Amniotic epithelial cell (primary cell): ENCODE measurements around the gene PRKAR1B.
A peak's percentile ranks its signal among the peaks of the same experiment; 100 is the strongest.

ENCODE experiments used
- DNase-seq: peaks from one replicate; pipeline ENCODE4 v3.0.0-alpha.2; 2010; ENCODE audit warnings: low read depth

The PRKAR1B gene

GRCh38 chr7:691361-692045, 35.6 kb downstream of the PRKAR1B start:
- DNase-seq, result no peak

DNA sequence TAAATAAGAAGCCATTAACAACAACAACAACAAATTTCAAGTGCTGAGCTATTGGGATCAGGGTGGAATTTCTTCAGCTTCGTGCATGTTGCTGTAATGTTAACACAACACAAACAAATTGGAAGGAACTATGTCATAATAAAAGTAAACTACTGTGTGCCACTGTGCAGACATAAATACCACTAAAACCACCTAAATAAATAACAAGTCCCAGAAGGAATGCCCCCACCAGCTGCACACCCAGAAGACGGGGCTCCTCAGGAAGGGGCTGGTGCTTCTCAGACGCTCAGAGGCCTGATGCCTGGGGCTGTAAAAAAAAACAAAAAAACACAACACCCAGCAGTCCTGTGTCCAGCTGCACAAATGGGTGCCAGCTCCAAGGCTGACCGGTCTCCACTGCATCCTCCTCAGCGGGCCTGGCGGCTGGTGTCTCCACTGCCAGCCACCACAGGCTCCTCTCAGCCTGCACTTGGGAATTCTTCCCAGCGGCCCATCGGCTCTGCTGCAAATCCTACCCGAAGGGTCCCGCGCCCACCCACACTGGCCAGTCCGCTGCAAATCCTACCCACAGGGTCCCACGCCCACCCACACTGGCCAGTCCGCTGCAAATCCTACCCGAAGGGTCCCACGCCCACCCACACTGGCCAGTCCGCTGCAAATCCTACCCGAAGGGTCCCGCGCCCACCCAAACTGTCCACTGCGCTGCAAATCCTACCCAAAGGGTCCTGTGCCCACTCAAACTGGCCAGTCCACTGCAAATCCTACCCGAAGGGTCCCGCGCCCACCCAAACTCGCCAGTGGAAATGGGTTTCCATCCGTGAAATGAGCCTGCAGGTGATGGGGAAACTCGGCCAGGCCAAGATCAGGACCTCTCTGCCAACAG, 36.4 kb downstream of the PRKAR1B start:
- DNase-seq, result no peak

- no peak for DNase-seq
Measured at GRCh38 chr7:685540-685939, 41.5 kb downstream of the PRKAR1B start.

DNA sequence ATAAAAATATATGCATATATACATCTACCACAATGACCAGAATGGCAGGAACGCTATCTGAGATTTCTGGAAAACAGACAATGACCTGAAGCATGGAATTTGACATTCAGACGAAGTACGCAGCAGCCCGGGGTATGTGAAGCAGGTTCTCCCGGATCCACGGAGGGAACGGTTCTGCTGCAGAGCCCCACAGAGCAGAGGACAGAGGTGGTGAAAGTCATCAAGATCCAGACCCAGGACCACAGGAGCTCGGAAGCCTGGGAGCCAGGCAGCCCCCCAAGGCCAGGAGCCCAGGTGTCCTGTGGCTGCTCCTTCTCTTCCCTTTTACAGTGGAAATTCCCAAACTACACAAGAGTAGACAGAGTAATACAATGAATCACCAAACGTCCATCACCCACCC, 42.7 kb downstream of the PRKAR1B start:
- no peak for DNase-seq

- DNase-seq, result no peak
Measured at GRCh38 chr7:683526-684205, 43.4 kb downstream of the PRKAR1B start.

- DNase-seq, result no peak
Measured at GRCh38 chr7:682810-683209, 44.3 kb downstream of the PRKAR1B start.

- no peak for DNase-seq
Measured at GRCh38 chr7:681551-682307, 45.4 kb downstream of the PRKAR1B start.

DNA sequence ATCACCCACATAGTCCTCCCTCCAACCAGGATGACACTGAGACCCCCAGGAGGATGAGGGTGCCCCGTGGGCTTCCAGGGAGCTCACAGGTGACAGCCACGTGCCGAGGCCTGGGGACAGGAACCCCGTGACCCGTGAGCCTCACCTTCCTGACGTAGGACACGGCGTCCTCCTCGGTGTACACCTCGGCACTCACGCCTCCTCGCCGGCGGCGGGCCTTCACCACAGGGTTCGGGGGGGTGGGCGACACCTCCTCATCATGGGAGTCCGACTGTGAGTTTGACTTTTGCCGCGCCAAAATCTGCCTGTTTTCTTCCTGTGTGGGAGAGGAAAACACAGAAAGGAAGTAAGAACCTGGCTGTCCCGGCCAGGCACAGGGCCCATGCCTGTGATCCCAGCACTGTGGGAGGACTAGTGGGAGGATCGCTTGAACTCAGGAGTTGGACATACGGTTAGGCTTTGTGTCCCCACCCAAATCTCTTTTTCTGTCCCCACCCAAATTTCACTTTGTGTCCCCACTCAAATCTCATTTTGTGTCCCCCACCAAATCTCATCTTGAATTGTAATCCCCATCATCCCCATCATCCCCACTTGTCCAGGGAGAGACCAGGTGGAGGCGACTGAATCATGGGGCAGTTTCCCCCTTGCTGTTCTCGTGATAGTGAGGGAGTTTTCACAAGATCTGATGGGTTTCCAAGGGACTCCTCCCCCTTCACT, 46.5 kb downstream of the PRKAR1B start:
- no peak for DNase-seq

GRCh38 chr7:676972-677385, 50.1 kb downstream of the PRKAR1B start:
- no peak for DNase-seq

GRCh38 chr7:676246-676971, 50.7 kb downstream of the PRKAR1B start:
- no peak for DNase-seq

GRCh38 chr7:674454-675410, 52.3 kb downstream of the PRKAR1B start:
- DNase-seq, result peak; percentile 57

DNA sequence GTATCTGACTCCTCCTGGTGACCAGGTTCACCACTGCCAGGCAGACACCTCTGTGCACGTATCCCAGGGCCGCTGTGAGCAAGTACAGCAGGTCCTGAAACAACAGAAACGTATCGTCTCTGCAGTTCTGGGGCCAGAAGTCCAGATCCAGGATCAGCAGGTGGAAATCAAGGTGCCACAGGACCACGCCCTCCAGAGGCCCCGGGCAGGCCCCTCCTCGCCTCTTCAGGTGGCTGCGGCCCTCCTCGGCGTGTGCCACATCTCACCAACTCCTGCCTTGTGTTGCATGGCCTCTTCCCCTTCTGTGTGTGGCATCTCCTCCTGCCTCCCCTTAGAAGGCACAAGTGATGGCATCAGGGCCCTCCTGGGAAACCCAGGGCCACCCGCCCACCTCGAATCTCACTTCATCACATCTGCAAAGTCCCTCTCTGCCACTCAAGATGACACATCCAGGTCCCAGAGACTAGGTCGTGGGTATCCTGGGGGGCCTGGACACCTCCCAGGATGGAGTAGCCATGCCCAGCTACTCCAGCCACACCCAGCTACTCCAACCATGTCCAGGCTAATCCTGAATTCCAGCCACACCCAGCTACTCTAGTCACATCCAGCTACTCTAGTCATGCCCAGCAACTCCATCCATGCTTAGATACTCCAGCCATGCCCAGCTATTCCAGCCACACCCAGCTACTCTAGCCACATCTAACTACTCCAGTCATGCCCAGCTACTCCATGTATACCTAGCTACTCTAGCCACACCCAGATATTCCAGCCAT, 53.2 kb downstream of the PRKAR1B start:
- no peak for DNase-seq

DNA sequence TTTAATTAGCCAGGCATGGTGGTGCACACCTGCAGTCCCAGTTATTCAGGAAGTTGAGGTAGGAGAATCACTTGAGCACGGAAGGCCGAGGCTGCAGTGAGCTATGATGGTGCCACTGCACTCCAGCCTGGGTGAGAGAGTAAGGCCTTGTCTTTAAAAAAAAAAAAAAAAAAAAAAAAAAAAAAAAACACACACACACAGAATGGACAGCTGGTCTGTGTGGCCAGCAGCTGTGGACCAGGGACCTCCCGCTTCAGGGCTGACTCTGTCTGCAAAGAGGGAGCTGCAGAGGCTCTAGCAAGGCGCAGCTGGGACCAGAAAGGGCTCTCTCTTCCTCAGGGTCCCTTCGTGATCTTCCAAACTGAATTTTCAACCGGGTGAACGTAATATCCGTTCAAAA, 54.2 kb downstream of the PRKAR1B start:
- DNase-seq, result no peak

DNA sequence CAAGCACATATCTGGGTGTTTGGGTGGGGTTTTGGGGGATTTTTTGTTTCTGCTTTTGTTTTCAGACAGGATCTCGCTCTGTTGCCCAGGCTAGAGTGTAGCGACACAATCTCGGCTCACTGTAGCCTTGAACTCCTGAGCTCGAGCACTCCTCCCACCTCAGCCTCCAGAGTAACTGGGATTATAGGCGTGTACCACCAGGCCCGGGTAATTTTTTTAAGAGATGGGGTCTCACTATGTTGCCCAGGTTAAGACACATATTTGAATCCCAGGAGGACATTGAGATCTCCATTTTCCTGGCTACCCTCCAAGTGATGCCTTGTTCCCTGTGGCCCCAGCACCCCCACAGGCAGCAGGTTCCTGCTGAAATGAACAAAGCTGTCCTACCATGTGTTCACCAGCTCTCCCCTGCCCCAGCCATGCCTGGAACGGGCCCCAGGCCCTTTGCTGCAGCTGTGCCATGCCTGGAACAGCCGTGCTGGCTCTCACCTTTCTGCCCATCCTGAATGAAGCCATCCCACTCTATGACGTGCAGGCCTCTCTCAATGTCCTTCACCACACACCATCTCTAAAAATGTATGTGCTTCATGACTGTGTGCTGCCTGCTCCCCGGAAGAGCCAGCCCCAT, 55.6 kb downstream of the PRKAR1B start:
- no peak for DNase-seq

DNA sequence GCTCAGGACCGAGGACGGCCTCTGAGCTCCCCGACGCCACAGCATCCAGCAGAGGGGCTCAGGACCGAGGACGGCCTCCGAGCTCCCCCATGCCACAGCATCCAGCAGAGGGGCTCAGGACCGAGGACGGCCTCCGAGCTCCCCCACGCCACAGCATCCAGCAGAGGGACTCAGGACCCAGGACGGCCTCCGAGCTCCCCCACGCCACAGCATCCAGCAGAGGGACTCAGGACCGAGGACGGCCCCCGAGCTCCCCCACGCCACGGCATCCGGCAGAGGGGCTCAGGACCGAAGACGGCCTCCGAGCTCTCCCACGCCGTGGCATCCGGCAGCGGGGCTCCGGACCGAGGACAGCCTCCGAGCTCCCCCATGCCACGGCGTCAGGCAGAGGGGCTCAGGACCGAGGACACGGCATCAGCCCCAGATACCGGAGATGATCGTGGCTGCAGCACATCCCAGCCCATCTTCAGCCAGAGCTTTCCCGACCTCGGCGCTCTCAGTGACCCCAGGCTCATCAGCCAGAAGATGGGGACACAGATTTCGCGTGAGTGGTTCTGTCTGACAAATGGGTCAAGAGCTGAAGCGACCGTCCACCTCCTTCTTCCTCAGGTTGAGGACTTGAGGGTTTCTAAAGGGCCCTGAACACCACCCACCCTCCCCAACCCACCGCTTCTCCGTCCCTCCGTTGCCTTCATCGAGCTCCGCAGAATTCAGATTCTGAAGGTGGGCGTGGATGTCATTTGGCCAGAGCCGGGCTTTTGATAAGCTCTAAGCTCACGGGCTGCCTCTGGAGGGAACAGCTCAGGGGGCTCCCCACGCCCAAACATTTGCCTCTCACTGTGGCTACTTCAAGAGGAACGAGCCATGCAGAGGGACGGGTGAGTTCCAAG, 56.3 kb downstream of the PRKAR1B start:
- no peak for DNase-seq

DNA sequence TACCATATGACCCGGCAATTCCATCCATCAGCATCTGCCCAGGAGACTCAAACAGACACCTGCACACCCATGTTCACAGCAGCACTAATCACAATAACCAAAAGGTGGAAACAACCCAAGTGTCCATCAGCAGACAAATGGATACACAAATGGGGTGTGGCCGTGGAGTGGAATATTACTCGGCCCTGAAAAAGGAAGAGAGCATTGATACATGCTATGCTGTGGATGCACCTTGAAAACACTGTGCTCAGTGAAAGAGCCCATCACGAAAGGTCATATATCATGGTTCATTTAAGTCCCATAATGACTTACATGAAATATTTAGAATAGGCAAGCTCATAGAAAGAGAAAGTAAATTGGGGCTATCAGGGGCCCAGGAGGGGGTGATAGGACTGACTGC, 58.1 kb downstream of the PRKAR1B start:
- DNase-seq, result no peak
